NCI-H2107 treated with DMSO at 0.1 percent for 48 hours (cell line): ENCODE measurements around the gene FURIN.
A peak's percentile ranks its signal among the peaks of the same experiment; 100 is the strongest.
"Not testable (repeated sequence)": the region's sequence is repeated elsewhere in the genome, so short reads cannot be mapped to it uniquely, and the experiment has no call there.

Source experiments
- DNase-seq: peaks from one replicate; lab custom pipeline; 2025; ENCODE audit not compliant: unreplicated experiment; lab: John Stamatoyannopoulos, UW

The FURIN gene

GRCh38 chr15:90868261-90868689 is at the start of gene FURIN:
TSS of gene FURIN (plus strand) at chr15:90868588. CDS start at chr15:90875741, 7,153 bp downstream.
- no peak for DNase-seq

- DNase-seq = no peak
These were observed 49.0 kb upstream of the FURIN start for GRCh38 chr15:90819390-90819789.

GRCh38 chr15:90819850-90820249 is 48.5 kb upstream of the FURIN start:
- no peak for DNase-seq

GRCh38 chr15:90820481-90820880 is 47.9 kb upstream of the FURIN start:
- DNase-seq = no peak

GRCh38 chr15:90822204-90822955 is 46.0 kb upstream of the FURIN start:
- no peak for DNase-seq

- no peak for DNase-seq
These were observed 44.9 kb upstream of the FURIN start for GRCh38 chr15:90823455-90823974.

GRCh38 chr15:90825115-90825899 is 43.1 kb upstream of the FURIN start:
- DNase-seq = not testable (repeated sequence)

GRCh38 chr15:90826206-90826885 is 42.0 kb upstream of the FURIN start:
- not testable (repeated sequence) for DNase-seq

- no peak for DNase-seq
These were observed 41.4 kb upstream of the FURIN start for GRCh38 chr15:90826886-90827435.

- no peak for DNase-seq
These were observed 40.3 kb upstream of the FURIN start for GRCh38 chr15:90828111-90828510.

GRCh38 chr15:90829126-90829525 is 39.3 kb upstream of the FURIN start:
- DNase-seq = no peak

GRCh38 chr15:90829942-90830440 is 38.4 kb upstream of the FURIN start:
- DNase-seq = no peak

- no peak for DNase-seq
These were observed 33.8 kb upstream of the FURIN start for GRCh38 chr15:90834626-90835025.

GRCh38 chr15:90836296-90836871 is 32.0 kb upstream of the FURIN start:
- DNase-seq = no peak

GRCh38 chr15:90837094-90837493 is 31.3 kb upstream of the FURIN start:
- no peak for DNase-seq

- no peak for DNase-seq
These were observed 30.2 kb upstream of the FURIN start for GRCh38 chr15:90838139-90838538.

- DNase-seq = no peak
These were observed 29.8 kb upstream of the FURIN start for GRCh38 chr15:90838544-90838943.

- DNase-seq = peak; percentile 35
These were observed 29.0 kb upstream of the FURIN start for GRCh38 chr15:90839187-90840071.

GRCh38 chr15:90840157-90840855 is 28.1 kb upstream of the FURIN start:
- no peak for DNase-seq
